HG02588 (cell line): Measurements from ENCODE around the gene ERC1.

ENCODE experiments used
- ATAC-seq: cut with Tn5 transposase; IDR thresholded peaks from one replicate; pipeline ENCODE4 v1.9.1; 2021; ENCODE audit warnings: mild to moderate bottlenecking, moderate library complexity; ENCODE audit not compliant: unreplicated experiment

The ERC1 gene

DNA sequence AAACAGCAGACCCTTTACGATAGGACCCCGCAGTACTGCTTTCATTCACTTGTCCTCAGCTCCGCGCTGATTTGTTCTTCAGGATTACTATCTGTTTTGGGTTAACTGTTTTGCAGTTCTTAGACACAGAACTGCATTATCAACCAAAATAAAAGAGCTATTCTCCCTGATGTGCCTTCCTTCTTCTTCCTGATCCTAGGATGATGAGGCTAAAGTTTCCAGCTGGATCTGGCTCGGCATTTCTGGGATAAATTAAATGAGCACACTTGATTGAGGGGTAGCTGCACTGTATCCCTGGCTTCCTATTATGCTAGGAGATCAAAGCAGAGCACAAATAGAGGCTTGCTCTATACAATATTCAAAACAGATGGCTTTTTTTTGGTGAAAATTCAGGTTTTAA, 437.6 kb downstream of the ERC1 start:
- ATAC-seq: no peak

- ATAC-seq: no peak
Observed at GRCh38 chr12:1429980-1430379, 439.0 kb downstream of the ERC1 start.

- no peak for ATAC-seq
Observed at GRCh38 chr12:1434296-1434955, 443.4 kb downstream of the ERC1 start.

DNA sequence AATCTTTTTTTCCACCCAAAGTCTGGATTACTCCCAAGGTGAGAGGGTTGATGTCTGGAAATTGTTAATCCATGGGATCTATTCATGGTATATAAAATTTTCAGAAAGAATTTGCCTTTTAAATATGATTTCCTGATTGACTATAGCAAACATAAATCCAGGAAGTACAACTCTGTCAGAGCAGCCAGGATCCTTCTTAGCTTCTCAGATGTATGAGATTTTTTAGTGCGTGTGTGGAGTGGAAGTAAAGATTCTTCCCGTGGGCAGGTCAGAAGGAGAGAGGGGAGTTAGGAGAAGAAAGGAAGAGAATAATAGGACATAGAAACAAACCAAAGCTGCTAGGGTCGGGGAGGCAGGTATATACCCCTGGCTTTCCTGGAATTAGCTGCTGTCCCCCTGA, 444.0 kb downstream of the ERC1 start:
- no peak for ATAC-seq

DNA sequence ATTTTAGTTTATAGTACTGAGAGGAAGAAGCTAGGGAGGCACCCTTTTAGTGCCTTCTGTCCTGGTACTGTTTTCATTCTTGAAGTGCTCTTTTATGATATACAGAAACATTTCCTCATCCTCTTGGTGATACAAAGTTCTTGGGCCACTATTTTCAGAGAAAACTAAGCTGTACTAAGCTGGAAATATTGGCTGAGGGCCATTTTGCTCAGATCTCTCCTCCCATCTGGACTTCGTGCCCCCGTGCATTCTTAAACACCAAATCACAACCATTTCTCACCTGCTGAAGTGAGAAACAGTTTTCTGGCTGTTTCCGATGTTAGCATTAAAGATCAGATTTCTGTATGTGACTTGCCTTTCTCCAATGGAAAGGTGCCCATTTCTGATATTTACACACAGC, 444.4 kb downstream of the ERC1 start:
- no peak for ATAC-seq

GRCh38 chr12:1436015-1436414, 445.0 kb downstream of the ERC1 start:
- no peak for ATAC-seq

- ATAC-seq: no peak
Observed at GRCh38 chr12:1436981-1437380, 446.0 kb downstream of the ERC1 start.

DNA sequence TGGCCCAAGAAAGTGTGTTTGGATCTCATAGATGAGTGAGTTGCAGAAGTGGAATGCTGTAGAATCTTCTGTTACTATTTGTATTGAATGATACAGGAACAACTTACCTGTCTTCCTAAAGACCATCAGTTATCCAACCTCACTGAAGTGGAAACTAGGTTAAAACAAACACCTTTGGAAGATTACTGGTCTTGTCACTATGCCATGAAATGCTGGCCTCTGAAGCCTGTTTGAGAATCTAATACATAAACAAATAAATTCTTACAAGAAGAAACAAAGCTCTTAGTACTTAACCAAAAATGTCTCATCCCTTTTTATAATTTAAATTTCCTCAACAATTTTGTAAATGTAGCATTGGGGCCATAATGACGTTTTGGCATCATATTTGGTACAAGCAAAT, 448.2 kb downstream of the ERC1 start:
- ATAC-seq: no peak

GRCh38 chr12:1439687-1440086, 448.7 kb downstream of the ERC1 start:
- ATAC-seq: no peak

DNA sequence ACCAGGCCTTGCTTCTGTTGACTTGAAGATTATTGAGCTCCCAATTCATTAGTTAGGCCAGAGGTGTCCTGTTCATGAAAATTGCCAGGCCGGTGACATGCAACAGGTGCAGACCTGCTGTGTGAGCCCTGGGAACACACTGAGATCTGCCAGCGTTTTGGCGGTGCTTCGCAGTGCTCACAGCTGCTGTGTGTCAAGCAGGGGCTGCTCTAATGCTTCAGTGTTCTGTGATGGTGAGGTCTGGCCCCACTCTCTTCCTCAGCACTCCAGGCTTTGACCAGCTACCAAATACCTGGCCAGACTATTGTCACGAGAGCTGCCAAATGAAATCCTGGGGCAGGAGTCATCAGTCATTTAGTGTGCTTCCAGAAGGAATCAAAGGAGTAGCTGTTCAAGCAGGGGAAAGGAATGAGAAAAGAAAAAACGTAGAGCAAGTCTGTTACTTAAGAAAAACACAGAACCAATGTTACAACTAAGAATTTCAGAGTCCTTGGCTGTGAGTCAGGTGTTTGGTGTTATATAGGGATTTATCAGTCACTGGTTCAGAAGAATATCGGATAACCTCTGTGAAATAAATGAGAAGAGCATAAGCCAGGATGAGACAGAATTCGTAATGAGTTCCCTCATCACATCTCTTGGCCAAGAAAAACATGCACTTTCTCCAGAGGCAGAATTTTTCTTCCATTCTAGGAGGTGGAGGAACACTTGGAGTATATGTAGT, 452.6 kb downstream of the ERC1 start:
- no peak for ATAC-seq

DNA sequence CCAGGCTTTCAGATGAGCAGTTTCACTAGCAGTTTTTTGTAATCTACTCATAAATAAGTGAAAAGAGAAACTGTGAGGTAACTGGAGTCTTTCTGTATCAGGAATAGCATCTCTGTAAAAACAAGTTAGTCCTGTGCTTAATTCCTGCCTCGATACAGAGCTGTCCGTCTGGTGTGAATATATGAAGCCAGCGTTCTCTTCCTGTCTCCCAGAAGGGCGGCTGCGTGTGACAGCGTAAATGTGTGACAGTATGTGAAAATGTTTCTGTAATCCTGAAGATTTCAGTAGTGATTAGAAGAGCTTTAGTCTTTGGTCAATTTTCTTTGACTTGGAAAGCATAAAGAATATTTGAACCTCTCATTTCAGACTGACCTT, 453.1 kb downstream of the ERC1 start:
- no peak for ATAC-seq

DNA sequence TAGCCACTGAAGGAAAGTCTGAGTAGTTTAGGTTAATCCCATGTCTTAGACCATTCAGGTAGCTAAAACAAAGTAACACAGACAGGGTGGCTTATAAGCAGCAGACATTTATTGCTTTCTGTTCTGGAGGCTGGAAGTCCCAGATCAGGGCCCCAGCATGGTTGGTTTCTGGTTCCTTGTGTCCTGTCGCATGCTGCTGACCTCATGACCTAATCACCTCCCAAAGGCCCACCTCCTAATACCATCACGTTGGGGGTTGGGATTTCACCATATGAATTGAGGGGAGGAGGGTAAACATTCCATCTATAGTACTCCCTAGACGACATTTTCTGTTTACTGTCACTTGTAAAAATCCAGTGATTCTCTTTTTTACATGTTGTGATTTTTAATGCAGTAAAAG, 454.8 kb downstream of the ERC1 start:
- no peak for ATAC-seq

GRCh38 chr12:1448336-1448735, 457.3 kb downstream of the ERC1 start:
- no peak for ATAC-seq

- no peak for ATAC-seq
Observed at GRCh38 chr12:1453810-1454209, 462.8 kb downstream of the ERC1 start.

GRCh38 chr12:1456885-1457284, 465.9 kb downstream of the ERC1 start:
- no peak for ATAC-seq

GRCh38 chr12:1457901-1458300, 466.9 kb downstream of the ERC1 start:
- no peak for ATAC-seq

GRCh38 chr12:1459339-1459738, 468.3 kb downstream of the ERC1 start:
- ATAC-seq: no peak

- no peak for ATAC-seq
Observed at GRCh38 chr12:1463073-1463905, 472.3 kb downstream of the ERC1 start.

GRCh38 chr12:1464925-1465324, 473.9 kb downstream of the ERC1 start:
- ATAC-seq: no peak

- ATAC-seq: no peak
Observed at GRCh38 chr12:1465990-1466389, 475.0 kb downstream of the ERC1 start.

GRCh38 chr12:1466481-1467154, 475.6 kb downstream of the ERC1 start:
- ATAC-seq: no peak
